ENCODE results near the gene PPIE. TPM values are rescaled to one million over a fixed set of nuclear protein-coding genes. Genes with fewer than 3 reads are reported as not detected.

Gene PPIE
- total and polyA plus RNA-seq, 2 of the 13 experiments (the other 11 are each of a cell fraction or from before 2014, with no cell fraction given) = 15.3 to 26.3 TPM

- ChIA-PET CTCF (ENCODE audit: low intra/inter-chr PET ratio, low total read pairs) (no interaction called here), POLR2A (no interaction called here)
- Histone ChIP-seq H3K4me3 (replicated peaks in 1 of 3; ENCODE audit: insufficient read depth in 1 of 3, low read depth in 2 of 3, low read length in 3 of 3) (no peak overlapping the region), H3K27ac (ENCODE audit: extremely low read length, insufficient read depth, low read length) (no peak overlapping the region), H3K4me2 (ENCODE audit: low read depth, low read length) (no peak overlapping the region), H4K20me1 (ENCODE audit: insufficient read depth, low read length) (no peaks in the 10 kb centered on the region), H3K27me3 (ENCODE audit: control insufficient read depth in 1 of 2, insufficient read depth in 2 of 2, low read length in 2 of 2) (peaks cover 0 to 38% of the 10 kb centered on the region in 2 experiments; a peak in 2 of 5 replicates), H3K36me3 (replicated peaks in 1 of 2; ENCODE audit: control insufficient read depth in 1 of 2, insufficient read depth in 2 of 2, low read length in 2 of 2) (no peaks in the 10 kb centered on the region), H2AFZ (ENCODE audit: low read length) (no peak overlapping the region), H3K4me1 (ENCODE audit: insufficient read depth, low read length) (peaks cover 13% of the 10 kb centered on the region), H3K9ac (ENCODE audit: insufficient read depth, low read depth, low read length) (no peak overlapping the region), H3K9me3 (ENCODE audit: low read length) (no peaks in the 10 kb centered on the region), H3K79me2 (ENCODE audit: insufficient read depth, low read length) (no peaks in the 10 kb centered on the region)
- in situ Hi-C loops (cut with HindIII; ENCODE audit: extremely low pct_ligation_motif_present, low pct_unique_long_range_greater_than_20kb) = no loop called here
- intact Hi-C loops (cut with micrococcal nuclease; ENCODE audit: unreplicated experiment) = no loop called here
- no TSS peak for BruUV-seq (replicated peaks)
- ATAC-seq = no peak
- no peak for FAIRE-seq
- WGBS (ENCODE audit: low lambda C conversion rate) = 26% methylated on average over 6 of the region's 7 CpGs
- no peak for DNase-seq (ENCODE audit: low spot score)
- no peak for TF ChIP-seq FOXP1 (IDR thresholded peaks at IDR 0.05)
- TF ChIP-seq FOXP1 (CRISPR knock-in tag; IDR thresholded peaks at IDR 0.05) = no peak
- TF ChIP-seq ZNF879 (CRISPR knock-in tag; IDR thresholded peaks at IDR 0.05) = no peak
- no peak for TF ChIP-seq PAX8 (CRISPR knock-in tag; IDR thresholded peaks at IDR 0.05; ENCODE audit: borderline replicate concordance)
- no peak for TF ChIP-seq AKAP8 (CRISPR knock-in tag; IDR thresholded peaks at IDR 0.05)
- no peak for TF ChIP-seq FOXO4 (CRISPR knock-in tag; conservative IDR thresholded peaks at IDR 0.05)
- no peak for TF ChIP-seq ZNF780A (CRISPR knock-in tag; IDR thresholded peaks at IDR 0.05)
- no peak for TF ChIP-seq CHD2 (IDR thresholded peaks at IDR 0.05; ENCODE audit: low read depth, low read length)
- no peak for TF ChIP-seq ZNF430 (CRISPR knock-in tag; IDR thresholded peaks at IDR 0.05)
- no peak for TF ChIP-seq ZNF782 (CRISPR knock-in tag; IDR thresholded peaks at IDR 0.05; ENCODE audit: borderline replicate concordance)
- no peak for TF ChIP-seq ZNF788 (CRISPR knock-in tag; IDR thresholded peaks at IDR 0.05; ENCODE audit: borderline replicate concordance)
- TF ChIP-seq RBFOX2 (IDR thresholded peaks at IDR 0.05; ENCODE audit: low read depth, low read length) = no peak
- TF ChIP-seq ZNF850 (CRISPR knock-in tag; conservative IDR thresholded peaks at IDR 0.05) = no peak
- TF ChIP-seq ZKSCAN1 (IDR thresholded peaks at IDR 0.05; ENCODE audit: low read length) = no peak
- no peak for TF ChIP-seq GATA4 (IDR thresholded peaks at IDR 0.05; ENCODE audit: borderline replicate concordance, low read depth)
- no peak for TF ChIP-seq ZNF431 (CRISPR knock-in tag; IDR thresholded peaks at IDR 0.05; ENCODE audit: borderline replicate concordance, low read depth)
- TF ChIP-seq CBFB (CRISPR knock-in tag; IDR thresholded peaks at IDR 0.05) = no peak
- no peak for TF ChIP-seq ZNF10 (CRISPR knock-in tag; IDR thresholded peaks at IDR 0.05; ENCODE audit: borderline replicate concordance, low read depth)
- no peak for TF ChIP-seq SIX4 (CRISPR knock-in tag; IDR thresholded peaks at IDR 0.05)
- TF ChIP-seq ZNF800 (CRISPR knock-in tag; IDR thresholded peaks at IDR 0.05) = no peak
Observed at GRCh38 chr1:39733161-39733560, 5.5 kb upstream of the PPIE start.
